Activated T-cell treated with anti-CD3 and anti-CD28 coated beads, Interleukin-2, amount 50 U/mL, for 24 hours (primary cell): ENCODE measurements around the gene PBX4.
A peak's percentile ranks its signal among the peaks of the same experiment; 100 is the strongest.

Source experiments
- DNase-seq: peaks from one replicate; pipeline ENCODE4 v3.0.0-alpha.2; 2020
- H3K27ac Mint-ChIP-seq: 2 replicates; pipeline ENCODE4 v1.8.0; 2020; ENCODE audit warnings: mild to moderate bottlenecking, mixed read lengths
- H3K27me3 Mint-ChIP-seq: 2 replicates; pipeline ENCODE4 v1.8.0; 2020; ENCODE audit warnings: mixed read lengths
- H3K36me3 Mint-ChIP-seq: 2 replicates; pipeline ENCODE4 v1.8.0; 2020; ENCODE audit warnings: low read depth, mixed read lengths
- H3K4me1 Mint-ChIP-seq: 2 replicates; pipeline ENCODE4 v1.8.0; 2020; ENCODE audit warnings: low read depth, mixed read lengths
- H3K4me3 Mint-ChIP-seq: 2 replicates; pipeline ENCODE4 v1.8.0; 2020; ENCODE audit warnings: mild to moderate bottlenecking, moderate library complexity, mixed read lengths
- H3K9me3 Mint-ChIP-seq: 2 replicates; pipeline ENCODE4 v1.8.0; 2020; ENCODE audit warnings: mixed read lengths

Gene PBX4

GRCh38 chr19:19570571-19570970, 47.9 kb downstream of the PBX4 start:
- Mint-ChIP-seq H3K36me3 (peaks cover 45% of the 10 kb centered on the region), H3K4me1 (peaks cover 9% of the 10 kb centered on the region), H3K4me3 (no peak overlapping the region), H3K27me3 (no peaks in the 10 kb centered on the region), H3K27ac (no peak overlapping the region), H3K9me3 (no peaks in the 10 kb centered on the region)
- no peak for DNase-seq

DNA sequence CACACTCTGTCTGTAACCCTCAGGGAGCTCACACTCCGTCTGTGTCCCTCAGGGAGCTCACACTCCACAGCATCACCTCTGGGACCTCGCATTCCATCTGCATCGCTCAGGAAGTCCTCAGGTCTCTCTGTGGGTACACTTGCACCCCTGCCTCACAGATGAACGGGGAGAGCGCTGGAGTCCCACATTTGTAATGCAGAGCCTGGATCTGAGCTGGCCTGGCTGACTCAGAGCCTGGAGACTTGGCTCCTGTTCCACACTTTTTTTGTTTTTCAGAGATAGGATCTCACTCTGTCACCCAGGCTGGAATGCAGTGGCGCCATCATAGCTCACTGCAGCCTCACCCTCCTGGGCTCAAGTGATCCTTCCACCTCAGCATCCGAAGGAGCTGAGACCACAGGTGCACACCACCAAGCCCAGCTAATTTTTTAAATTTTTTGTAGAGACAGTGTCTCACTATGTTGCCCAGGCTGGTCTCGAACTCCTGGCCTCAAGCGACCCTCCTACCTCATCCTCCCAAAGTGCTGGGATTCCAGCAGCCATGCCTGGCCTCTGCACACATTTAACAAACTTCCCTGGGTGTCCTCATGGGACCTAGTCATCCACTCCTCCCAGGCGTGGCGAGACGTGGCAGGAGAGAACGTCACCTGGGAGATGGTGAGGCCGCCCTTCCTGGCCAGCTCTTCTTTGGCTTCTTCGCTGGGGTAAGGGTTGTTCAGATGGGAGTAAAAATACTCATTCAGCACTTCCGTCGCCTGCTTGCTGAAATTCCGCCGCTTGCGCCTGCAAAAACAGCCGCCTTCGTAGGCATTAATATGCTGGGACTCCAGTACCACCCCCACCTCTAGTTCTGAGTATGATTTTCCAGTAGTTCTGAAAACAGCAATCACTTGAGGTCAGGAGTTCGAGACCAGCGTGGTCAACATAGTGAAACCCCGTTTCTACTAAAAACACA, 49.4 kb downstream of the PBX4 start:
- H3K27me3 Mint-ChIP-seq: no peaks in the 10 kb centered on the region
- H3K27ac Mint-ChIP-seq: peak overlapping the region; percentile 63
- H3K4me1 Mint-ChIP-seq: peaks cover 9% of the 10 kb centered on the region
- H3K4me3 Mint-ChIP-seq: no peak overlapping the region
- no peak for DNase-seq
- H3K36me3 Mint-ChIP-seq: peaks cover 58% of the 10 kb centered on the region
- H3K9me3 Mint-ChIP-seq: no peaks in the 10 kb centered on the region

DNA sequence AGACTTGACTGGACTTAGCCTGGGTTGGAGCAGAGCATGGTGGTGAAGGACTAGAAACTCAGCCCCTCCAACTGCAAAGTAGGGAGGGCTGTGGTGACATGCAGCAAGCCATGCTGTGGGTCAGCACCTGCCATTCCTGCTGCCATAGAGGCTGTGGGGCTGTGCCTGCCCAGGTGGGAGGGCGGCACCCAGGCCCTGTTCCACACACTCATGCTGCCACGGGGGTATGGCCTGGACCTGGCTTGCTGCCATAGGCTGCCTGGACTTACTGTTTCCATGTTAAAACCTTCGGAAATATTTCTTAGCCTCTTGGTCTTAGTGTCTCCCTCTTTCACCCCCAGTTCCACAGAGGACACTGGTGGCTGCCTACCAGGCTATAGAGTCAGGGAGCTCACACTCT, 51.1 kb downstream of the PBX4 start:
- Mint-ChIP-seq H3K27ac (peak overlapping the region; percentile 66), H3K4me1 (peaks cover 10% of the 10 kb centered on the region), H3K36me3 (peaks cover 65% of the 10 kb centered on the region), H3K4me3 (no peak overlapping the region), H3K9me3 (no peaks in the 10 kb centered on the region), H3K27me3 (no peaks in the 10 kb centered on the region)
- DNase-seq: no peak

DNA sequence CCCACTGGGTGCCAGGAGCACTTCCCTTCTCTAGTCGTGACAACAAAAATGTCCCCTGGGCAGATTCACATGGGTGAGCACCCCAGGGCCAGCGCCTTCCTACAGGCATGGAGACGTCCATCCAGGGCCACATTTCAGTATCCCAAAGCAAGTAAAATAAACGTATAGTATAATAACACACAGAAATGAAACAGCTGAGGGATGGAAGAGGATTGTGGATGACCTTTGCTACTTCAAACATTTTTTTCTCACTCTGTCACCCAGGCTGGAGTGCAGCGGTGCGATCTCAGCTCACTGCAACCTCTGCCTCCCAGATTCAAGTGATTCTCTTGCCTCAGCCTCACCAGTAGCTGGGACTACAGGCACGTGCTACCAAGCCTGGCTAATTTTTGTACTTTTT, 52.2 kb downstream of the PBX4 start:
- Mint-ChIP-seq H3K27ac (peak overlapping the region; percentile 8), H3K27me3 (no peaks in the 10 kb centered on the region), H3K4me3 (no peak overlapping the region), H3K36me3 (peaks cover 74% of the 10 kb centered on the region), H3K4me1 (peaks cover 10% of the 10 kb centered on the region), H3K9me3 (no peaks in the 10 kb centered on the region)
- DNase-seq: no peak

GRCh38 chr19:19563348-19563848, 55.1 kb downstream of the PBX4 start:
- peaks cover 62% of the 10 kb centered on the region for H3K36me3 Mint-ChIP-seq
- no peaks in the 10 kb centered on the region for H3K27me3 Mint-ChIP-seq

GRCh38 chr19:19562665-19563347, 55.7 kb downstream of the PBX4 start:
- H3K4me3 Mint-ChIP-seq: no peak overlapping the region
- no peak overlapping the region for H3K27ac Mint-ChIP-seq

More at GRCh38 chr19:19563348-19563848, 55.1 kb downstream of the PBX4 start:
- Mint-ChIP-seq H3K4me1 (peaks cover 8% of the 10 kb centered on the region), H3K9me3 (no peaks in the 10 kb centered on the region), H3K27ac (no peak overlapping the region), H3K4me3 (no peak overlapping the region)
- no peak for DNase-seq

DNA sequence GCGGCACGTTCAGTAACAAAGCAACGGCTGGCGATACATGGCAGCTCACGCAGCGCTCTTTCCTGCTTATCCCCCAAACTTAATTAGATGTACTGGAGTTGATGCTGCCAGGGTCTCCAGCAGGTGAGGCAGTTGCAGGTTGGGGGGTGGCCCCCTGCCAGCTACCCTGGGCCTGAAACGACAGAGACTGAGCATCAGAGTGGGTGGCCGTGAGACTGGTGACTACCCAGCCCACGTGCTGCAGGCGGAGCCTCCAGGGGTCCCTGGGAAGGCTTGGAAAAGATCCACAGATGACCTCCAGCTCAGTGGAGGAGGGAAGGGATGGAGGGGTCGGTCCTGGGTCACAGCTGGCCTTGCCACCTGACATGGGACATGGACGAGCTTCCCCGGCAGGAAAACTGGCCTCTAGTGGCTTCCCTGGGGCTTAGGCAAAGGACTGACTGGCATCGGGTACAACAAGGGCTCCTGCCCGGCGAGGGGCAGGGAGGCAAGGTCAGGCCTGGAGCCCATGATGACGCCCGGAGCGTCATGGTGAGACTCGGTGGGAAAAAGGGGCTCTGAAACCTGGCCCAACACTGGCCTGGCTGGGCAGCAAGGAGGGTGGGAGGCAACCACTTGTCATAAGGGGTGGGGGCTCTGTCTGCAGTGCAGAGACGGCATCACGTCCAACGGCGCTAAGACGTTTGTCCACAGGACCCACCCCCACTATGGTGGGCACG, 56.4 kb downstream of the PBX4 start:
- DNase-seq: no peak
- H3K9me3 Mint-ChIP-seq: no peaks in the 10 kb centered on the region
- peaks cover 56% of the 10 kb centered on the region for H3K36me3 Mint-ChIP-seq
- H3K27ac Mint-ChIP-seq: no peak overlapping the region
- peaks cover 8% of the 10 kb centered on the region for H3K4me1 Mint-ChIP-seq
- no peaks in the 10 kb centered on the region for H3K27me3 Mint-ChIP-seq
- H3K4me3 Mint-ChIP-seq: no peak overlapping the region

More at GRCh38 chr19:19562665-19563347, 55.7 kb downstream of the PBX4 start:
- Mint-ChIP-seq H3K9me3 (no peaks in the 10 kb centered on the region), H3K36me3 (peaks cover 61% of the 10 kb centered on the region), H3K27me3 (no peaks in the 10 kb centered on the region), H3K4me1 (peaks cover 8% of the 10 kb centered on the region)
- DNase-seq: peak; percentile 42

DNA sequence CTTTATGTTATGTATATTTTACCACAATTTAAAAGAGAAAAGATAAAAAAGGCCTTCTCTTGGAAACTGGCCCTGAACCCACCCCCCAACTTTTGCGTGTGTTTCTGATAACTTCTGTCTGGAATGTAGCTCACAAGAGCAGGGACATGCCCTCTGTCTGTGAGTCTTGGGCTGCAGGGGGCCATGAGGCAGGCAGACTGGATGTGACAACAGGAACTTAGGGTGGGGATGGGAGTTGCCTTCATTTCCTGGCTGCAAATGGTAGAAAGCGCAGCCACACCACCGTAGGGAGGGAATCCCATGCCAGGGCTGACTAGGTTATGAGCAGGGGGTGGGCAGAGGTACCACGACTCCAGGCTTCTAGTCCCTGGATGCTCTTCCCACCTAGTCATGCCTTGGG, 58.6 kb downstream of the PBX4 start:
- Mint-ChIP-seq H3K36me3 (peaks cover 42% of the 10 kb centered on the region), H3K4me1 (peaks cover 8% of the 10 kb centered on the region), H3K4me3 (no peak overlapping the region), H3K9me3 (no peaks in the 10 kb centered on the region), H3K27me3 (no peaks in the 10 kb centered on the region), H3K27ac (peak overlapping the region; percentile 26)
- no peak for DNase-seq

GRCh38 chr19:19558636-19559035, 59.9 kb downstream of the PBX4 start:
- H3K4me1 Mint-ChIP-seq: peaks cover 12% of the 10 kb centered on the region
- H3K27me3 Mint-ChIP-seq: no peaks in the 10 kb centered on the region
- no peak overlapping the region for H3K27ac Mint-ChIP-seq
- DNase-seq: no peak
- peaks cover 32% of the 10 kb centered on the region for H3K36me3 Mint-ChIP-seq
- H3K4me3 Mint-ChIP-seq: no peak overlapping the region
- no peaks in the 10 kb centered on the region for H3K9me3 Mint-ChIP-seq

DNA sequence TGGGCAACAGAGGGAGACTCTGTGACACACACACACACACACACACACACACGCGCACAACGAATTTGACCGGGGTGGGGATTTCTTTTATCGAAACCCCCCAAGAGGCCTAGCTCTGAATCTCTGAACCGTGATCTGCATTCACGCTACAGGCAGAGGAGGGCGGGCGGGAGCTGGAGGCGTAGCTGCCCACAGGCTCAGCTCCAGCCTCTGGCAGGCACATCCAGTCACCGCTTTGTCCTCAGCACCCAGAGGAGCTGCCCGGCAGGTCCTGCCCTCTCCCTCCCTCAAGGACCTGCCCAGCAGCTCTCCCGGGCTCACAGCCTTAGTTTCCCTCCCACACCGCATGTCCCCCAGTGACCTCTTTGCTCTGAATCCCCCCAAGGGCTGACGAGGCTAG, 60.4 kb downstream of the PBX4 start:
- H3K4me3 Mint-ChIP-seq: no peak overlapping the region
- no peaks in the 10 kb centered on the region for H3K27me3 Mint-ChIP-seq
- H3K36me3 Mint-ChIP-seq: peaks cover 30% of the 10 kb centered on the region
- DNase-seq: no peak
- no peak overlapping the region for H3K27ac Mint-ChIP-seq
- H3K9me3 Mint-ChIP-seq: no peaks in the 10 kb centered on the region
- peaks cover 12% of the 10 kb centered on the region for H3K4me1 Mint-ChIP-seq

GRCh38 chr19:19554074-19555023, 64.1 kb downstream of the PBX4 start:
- DNase-seq: peak; percentile 79
- peaks cover 8% of the 10 kb centered on the region for H3K36me3 Mint-ChIP-seq
- no peak overlapping the region for H3K27ac Mint-ChIP-seq
- peaks cover 3% of the 10 kb centered on the region for H3K4me1 Mint-ChIP-seq
- no peak overlapping the region for H3K4me3 Mint-ChIP-seq
- no peaks in the 10 kb centered on the region for H3K9me3 Mint-ChIP-seq
- no peaks in the 10 kb centered on the region for H3K27me3 Mint-ChIP-seq

GRCh38 chr19:19553670-19554069, 64.8 kb downstream of the PBX4 start:
- Mint-ChIP-seq H3K36me3 (peaks cover 2% of the 10 kb centered on the region), H3K4me1 (peaks cover 3% of the 10 kb centered on the region), H3K4me3 (no peak overlapping the region), H3K27me3 (peaks cover 3% of the 10 kb centered on the region), H3K9me3 (no peaks in the 10 kb centered on the region), H3K27ac (no peak overlapping the region)
- no peak for DNase-seq

GRCh38 chr19:19552798-19553197, 65.7 kb downstream of the PBX4 start:
- DNase-seq: no peak
- H3K27me3 Mint-ChIP-seq: peaks cover 3% of the 10 kb centered on the region
- H3K27ac Mint-ChIP-seq: no peak overlapping the region
- H3K36me3 Mint-ChIP-seq: no peaks in the 10 kb centered on the region
- H3K9me3 Mint-ChIP-seq: no peaks in the 10 kb centered on the region
- H3K4me3 Mint-ChIP-seq: no peak overlapping the region
- H3K4me1 Mint-ChIP-seq: peaks cover 3% of the 10 kb centered on the region
